Suppressor macrophage treated with lipopolysaccharide for 1 hour (primary cell): Measurements from ENCODE around the gene PCNT.
A peak's percentile ranks its signal among the peaks of the same experiment; 100 is the strongest.

Experiments
- DNase-seq, 3 donors: peaks; one replicate each; pipeline ENCODE4 v3.0.0-alpha.2; 2020 to 2022

The PCNT gene, protein sequence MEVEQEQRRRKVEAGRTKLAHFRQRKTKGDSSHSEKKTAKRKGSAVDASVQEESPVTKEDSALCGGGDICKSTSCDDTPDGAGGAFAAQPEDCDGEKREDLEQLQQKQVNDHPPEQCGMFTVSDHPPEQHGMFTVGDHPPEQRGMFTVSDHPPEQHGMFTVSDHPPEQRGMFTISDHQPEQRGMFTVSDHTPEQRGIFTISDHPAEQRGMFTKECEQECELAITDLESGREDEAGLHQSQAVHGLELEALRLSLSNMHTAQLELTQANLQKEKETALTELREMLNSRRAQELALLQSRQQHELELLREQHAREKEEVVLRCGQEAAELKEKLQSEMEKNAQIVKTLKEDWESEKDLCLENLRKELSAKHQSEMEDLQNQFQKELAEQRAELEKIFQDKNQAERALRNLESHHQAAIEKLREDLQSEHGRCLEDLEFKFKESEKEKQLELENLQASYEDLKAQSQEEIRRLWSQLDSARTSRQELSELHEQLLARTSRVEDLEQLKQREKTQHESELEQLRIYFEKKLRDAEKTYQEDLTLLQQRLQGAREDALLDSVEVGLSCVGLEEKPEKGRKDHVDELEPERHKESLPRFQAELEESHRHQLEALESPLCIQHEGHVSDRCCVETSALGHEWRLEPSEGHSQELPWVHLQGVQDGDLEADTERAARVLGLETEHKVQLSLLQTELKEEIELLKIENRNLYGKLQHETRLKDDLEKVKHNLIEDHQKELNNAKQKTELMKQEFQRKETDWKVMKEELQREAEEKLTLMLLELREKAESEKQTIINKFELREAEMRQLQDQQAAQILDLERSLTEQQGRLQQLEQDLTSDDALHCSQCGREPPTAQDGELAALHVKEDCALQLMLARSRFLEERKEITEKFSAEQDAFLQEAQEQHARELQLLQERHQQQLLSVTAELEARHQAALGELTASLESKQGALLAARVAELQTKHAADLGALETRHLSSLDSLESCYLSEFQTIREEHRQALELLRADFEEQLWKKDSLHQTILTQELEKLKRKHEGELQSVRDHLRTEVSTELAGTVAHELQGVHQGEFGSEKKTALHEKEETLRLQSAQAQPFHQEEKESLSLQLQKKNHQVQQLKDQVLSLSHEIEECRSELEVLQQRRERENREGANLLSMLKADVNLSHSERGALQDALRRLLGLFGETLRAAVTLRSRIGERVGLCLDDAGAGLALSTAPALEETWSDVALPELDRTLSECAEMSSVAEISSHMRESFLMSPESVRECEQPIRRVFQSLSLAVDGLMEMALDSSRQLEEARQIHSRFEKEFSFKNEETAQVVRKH (N-terminal part only)

DNA sequence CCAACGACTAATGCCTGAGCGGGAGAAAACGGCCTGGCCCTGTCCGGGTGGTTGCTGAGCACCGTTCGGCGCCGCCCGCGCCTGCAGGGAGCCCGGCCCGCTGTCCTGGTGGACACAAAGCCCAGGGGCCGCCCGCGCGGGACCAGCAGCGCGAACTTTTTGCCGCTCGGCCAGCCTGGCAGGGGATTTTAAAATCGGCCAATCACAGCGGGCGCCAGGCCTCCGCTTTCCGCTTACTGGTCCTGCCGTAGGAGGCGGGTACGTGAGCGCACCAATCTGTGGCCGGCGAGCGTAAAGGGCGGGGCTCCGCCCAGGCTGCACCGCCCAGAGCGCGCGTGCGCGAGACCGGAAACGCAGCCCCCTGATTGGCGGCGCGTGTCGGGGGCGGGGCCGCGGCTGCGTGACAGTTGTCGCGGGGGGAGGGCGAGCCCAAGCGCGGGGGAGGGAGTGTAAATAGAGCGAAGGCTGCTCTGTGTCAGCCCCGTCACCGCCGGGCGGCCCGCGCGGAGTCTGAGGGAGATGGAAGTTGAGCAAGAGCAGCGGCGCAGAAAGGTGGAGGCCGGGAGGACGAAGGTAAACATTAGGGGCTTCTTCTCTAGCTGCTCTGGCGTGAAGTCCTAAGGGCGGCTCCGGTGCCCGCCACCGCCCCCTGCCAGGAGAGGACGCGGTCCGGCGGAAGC, at the start of gene PCNT, which contains the start of gene C21orf58:
Gene PCNT (plus strand): TSS at position 447 of the 680 bp plus-strand sequence. CDS start 73 bp downstream, at position 520.
Gene C21orf58 (minus strand): TSS at position 161 of the 680 bp plus-strand sequence. CDS start 1,132 bp downstream, outside the sequence.
- DNase-seq = peak; percentile 99 to 100 (median 99)

DNA sequence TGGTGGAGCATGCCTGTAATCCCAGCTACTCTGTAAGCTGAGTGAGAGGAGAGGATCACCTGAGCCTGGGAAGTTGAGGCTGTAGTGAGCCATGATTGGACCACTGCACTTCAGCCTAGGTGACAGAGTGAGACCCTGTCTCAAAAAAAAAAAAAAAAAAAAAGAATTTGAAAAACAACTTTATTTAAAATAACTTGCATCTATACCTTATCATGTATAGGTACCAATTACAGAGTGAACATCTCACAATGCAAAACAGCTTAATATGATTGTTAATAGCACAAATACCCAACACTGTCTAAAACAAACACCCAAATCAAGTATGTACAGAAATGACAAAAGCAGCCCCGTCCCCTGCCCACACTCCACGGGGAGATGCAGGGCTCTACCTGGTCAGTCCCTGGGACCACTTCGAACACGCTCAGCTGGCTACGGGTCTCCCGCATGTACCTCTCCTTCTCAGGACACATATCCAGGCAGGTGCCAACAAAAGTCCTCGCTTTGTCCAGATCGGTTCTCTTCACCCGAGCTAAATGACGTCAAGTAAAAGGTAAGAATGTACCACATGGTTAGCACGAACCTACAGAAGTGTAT, 49.1 kb upstream of the PCNT start:
- no peak for DNase-seq

DNA sequence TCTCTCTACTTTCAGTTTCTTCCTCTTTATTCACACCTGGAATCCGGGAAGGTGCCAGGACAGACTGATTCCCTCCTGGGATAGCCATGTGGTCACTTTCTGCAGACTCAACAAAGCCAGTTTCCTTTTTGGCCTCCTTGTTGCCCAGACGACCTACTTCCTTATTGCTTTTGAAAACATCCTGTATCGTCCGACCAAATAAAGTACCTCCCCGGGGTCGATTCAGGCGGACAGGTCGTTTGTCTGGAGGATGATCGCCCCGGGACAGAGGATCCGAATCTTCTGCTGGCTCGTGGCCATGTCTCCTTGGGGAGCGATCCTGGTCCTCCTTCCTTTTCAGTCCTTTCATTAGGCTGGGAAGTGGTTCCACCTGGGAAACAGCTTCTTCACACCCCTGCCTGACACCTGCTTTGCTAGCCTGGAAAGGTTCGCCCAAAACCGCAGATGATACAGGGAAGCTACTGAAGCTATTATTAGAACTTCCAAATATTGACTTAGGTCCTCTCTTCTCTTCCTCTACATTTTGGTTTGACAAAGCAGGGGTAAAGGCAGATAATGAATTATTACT, 39.8 kb upstream of the PCNT start:
- peak; percentile 23 to 45 (median 30) for DNase-seq

DNA sequence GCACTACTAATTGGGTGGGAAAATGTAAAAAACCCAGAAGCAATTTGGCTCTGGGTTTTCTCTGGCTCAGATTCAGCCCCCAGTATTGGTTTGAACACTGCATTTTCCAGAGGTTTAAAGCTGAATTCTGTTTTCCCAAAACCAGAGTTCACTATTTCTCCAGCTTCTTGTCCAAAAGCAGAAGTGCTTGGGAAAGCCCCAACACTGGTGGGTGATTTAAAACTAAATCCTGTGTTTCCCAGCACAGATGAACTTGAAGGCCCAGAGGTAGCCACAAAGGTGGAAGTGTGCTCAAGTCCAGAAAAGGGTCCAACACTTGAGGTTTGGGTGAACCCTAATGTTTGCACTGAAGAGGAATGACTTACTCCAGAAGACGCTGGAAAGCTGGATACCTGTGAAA, 39.2 kb upstream of the PCNT start:
- peak; percentile 67 to 79 (median 72) for DNase-seq

DNA sequence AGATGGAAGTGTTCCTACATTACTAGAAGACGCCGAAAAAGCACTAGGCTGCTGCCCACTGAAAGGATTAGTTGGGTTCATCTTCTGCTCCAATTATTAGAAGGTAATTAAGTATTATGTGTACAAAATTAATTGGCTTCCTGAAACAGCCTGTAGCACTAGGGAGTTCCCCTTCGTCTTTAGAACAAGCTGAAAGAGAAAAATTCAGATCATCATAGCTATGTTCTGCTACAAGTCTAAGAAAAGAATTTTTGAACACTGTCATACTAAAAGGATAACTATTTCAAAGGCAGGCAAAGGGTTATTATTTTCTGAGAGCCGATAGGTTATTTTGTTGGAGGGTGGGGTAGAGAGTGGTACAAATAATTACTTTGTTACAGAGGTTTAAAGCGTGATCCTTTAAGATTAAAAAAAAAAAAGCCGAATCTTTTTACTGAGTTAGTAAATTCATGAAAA, 38.7 kb upstream of the PCNT start, which contains the start of gene MCM3AP:
Gene MCM3AP (minus strand): TSS at position 406 of the 456 bp plus-strand sequence. CDS start 325 bp downstream, at position 81.
- no peak for DNase-seq

DNA sequence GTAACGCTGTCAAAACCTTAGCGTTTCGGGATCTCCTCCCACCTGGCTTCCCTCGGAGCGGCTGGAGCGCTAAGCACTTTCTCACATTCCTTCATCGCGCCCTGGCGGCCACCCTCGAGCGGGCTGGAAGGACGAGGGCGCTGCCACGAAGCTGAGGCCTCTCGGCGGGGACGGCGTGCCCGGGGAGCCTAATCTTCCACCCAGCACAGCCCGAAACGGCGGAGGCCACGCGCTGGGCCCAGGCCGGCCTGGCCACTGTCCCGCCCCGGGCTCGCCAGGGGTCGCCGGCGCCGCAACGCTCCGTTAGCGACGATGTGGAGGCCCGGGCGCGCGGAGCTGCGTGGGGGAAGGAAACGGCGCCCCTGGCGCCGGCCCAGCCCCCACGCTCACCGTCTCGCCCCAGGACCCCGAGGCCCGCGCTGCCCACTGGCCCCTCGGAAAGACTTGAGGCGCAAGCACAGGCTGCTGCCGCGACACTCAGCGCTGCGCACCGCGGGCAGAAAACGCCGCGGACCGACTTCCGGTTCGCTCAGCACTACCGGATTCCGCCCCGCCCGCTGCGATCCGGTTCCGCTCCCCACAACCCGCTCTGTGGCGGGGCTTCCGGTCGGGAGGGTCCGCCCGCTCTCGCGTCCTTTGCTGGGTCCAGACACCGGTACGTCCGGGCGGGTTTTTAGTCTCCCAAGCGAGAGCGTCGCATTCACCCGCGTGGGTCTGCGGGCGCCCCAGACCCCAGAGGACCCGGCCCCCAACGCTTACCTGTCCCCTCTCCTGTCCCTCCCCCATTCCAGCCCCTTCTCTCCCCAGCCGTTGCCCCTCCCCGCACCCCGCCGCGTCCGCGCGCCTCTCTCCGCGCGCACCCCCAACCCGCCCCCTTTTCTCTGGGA, 38.0 kb upstream of the PCNT start, which contains the start of gene YBEY:
Gene YBEY (plus strand): TSS at position 582 of the 887 bp plus-strand sequence. CDS start 572 bp downstream, outside the sequence.
- peak; percentile 92 to 95 (median 95) for DNase-seq

DNA sequence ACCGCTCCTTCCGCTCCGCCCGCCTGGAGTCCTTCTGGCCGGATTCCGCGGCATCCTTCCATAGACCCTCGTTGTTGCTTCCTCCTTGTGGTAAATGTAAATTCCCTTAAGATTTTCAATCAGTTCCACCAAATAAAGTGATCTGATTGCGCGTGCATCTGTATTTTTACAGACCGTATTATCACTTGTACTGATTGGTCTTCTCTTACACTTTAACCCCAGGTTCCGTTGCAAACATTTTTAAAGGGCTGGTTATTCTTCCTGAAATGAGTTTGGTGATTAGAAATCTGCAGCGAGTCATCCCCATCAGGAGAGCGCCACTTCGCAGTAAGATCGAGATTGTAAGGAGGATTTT, 37.3 kb upstream of the PCNT start:
- peak; percentile 83 to 87 (median 85) for DNase-seq

DNA sequence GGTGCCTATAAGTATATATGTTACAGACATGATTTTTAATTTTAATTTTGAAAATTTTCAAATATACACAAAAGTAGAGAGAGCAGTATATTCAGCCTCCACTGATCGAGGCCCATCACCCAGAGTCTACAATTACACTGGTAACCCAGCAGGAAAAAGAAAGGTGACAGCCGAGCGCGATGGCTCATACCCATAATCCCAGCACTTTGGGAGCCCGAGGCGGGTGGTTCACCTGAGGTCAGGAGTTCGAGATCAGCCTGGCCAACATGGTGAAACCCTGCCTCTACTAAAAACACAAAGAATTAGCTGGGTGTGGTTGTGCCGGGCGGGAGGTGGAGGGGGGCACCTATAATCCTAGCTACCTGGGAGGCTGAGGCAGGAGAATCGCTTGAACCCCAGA, 36.4 kb upstream of the PCNT start:
- DNase-seq = no peak

DNA sequence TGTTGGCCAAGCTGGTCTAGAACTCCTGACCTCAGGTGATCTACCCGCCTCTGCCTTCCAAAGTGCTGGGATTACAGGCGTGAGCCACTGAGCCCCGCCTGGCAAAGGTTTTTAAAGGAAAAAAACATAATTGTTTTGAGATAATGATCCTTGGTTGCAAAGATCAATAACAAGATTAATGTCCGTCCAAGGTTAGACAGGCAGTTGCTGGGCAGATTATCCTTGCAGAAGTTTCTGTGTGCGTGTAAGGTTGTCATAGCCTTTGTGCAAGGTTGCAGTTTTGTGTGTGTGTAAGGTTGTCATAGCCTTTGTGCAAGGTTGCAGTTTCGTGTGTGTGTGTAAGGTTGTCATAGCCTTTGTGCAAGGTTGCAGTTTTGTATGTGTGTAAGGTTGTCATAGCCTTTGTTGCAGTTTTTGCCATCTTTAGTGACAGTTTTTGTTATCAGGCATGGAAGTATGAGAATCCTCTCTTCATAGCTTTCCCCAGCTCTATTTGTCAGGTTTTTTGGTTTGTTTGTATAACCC, 34.2 kb upstream of the PCNT start:
- DNase-seq = no peak

DNA sequence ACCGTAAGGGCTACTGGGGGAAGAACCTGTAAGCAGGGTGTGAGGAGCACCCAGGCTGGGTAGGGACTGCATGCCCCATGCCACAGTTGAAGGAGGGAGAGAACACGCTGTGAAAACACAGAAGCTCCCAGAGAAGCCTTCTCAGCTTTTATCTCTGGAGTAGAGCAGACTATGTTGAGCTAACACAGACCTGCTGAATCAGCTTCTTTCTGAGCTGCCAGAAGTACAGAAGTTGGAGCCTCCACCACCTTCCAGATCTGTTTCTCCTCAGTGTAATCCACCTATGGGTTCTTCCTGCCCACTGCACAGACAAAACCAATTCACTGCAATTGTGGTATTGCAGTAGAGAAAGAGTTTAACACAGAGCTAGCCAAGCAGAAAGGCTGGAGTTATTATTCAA, 32.4 kb upstream of the PCNT start:
- no peak for DNase-seq

DNA sequence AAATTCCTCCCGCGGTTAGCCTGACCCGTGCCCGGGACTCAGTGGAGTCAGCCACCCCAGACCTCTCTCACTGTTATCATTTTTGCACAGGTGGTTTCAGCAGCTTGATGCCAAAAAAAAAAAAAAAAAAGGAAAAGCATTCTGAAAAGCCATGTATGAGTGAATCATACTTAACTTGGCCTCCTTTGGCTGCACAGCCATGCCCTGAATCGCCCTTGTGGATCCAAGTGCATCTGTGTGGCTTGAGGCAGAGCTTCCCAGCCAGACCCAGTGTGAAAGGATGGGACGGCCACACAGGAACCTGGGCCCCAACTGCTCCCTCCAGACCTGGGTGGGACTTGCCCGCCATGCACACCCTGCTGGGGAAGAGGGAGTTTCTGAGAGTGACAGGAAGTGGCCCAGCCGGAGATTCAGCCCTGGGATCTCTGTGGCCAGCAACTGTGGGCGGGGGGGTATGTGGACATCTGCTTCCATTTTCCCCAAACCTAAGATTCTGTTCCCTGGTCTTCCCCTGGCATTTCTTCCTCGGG, 29.2 kb upstream of the PCNT start:
- peak; percentile 78 to 86 (median 80) for DNase-seq

DNA sequence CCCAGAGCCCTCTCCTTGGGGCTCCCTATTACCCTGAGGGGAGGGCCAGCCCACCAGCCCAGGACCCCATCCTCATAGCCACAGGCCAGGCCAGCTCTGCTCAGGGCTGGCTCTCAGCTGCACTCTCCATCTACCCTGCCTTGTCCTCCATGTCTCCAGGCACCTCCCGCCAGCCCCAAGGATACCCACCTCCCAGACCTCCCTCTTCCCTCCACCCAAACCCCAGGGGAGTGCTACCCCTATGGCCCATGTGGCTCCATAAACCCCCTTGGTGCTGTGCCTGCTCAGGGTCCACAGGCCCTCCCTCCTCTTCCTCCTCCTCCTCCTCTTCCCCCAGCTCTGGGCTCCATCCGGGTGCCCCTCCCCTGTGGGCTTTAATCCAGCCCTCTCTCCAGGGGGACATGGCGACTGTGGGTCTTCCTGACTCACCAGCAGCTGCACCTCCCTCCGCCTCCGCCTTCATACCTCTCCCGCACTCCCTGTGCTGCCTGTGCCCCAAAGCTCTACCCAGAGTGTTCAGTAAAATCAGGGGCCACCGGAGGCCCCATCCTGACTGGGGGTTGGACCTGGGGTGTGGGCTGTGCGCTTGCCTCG, 28.7 kb upstream of the PCNT start:
- DNase-seq = no peak

DNA sequence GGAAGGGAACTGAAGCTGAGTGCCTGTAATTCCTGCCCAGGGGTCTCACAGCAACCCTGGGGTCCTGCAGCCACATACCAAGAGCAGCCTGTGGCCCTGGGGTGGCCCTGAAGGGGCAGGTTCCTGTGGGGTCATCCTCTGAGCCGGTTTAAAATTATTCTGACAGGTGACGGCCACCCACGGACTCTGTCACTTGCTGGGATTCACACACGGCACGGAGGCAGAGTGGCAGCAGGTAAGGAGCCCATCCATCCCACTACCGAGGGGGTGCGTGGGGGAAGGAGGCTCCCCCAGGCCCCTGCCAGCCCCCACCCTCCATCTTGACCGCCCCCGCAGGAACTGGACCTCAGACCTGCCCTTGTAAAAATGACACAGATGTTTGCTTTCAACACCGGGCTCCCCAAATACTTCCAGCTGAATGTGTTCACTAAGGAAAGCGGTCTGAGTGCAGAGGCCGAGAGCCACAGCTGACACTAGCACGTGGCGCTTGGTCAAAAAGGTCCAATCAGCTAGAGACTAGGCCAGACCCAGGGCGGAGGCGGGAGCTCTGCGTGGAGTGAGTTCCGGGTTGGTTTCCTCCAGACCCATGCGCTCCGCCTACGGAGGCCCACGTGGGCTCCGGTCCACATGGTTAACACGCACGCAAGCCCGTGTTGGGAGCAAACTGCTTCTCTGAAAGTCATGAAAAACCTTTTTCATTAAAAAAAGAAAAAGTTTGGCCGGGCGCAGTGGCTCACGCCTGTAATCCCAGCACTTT, 27.8 kb upstream of the PCNT start:
- peak; percentile 88 to 94 (median 89) for DNase-seq

DNA sequence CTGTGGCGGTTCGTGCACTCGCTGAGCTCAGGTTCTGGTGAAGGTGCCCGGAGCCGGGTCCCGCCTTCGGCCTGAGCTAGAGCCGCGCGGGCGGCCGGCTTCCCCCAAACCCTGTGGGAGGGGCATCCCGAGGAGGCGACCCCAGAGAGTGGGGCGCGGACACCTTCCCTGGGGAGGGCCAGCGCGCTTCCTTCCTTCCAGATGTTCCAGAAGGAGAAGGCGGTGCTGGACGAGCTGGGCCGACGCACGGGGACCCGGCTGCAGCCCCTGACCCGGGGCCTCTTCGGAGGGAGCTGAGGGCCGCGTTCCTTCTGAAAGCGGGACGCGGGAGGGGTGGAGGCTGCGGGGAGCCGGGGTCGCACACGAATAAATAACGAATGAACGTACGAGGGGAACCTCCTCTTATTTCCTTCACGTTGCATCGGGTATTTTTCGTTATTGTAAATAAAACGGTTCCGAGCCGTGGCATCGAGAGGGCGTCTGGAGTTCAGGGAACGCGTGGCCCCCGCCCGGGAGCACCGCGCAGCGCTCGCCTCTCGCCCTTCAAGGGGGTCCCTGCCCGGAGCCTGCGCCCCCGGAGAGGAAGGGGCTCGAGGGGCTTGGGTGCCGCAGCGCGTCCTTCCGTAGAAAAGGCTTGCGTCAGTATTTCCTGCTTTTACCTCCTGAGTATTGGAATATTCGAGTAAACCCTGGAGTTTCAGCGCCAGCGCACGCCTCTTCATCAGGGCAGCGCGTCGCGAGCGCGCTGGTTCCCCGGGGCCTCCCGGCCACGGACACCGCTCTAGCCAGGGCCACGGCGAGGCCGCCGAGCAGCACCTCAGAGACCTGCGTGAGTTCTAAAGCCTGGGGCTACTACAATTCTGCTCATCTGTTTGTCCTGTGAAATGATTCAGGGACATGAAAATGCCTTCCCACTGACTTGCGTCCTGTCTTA, 26.4 kb upstream of the PCNT start:
- DNase-seq = peak in 1 of 3 donors; percentile 50

DNA sequence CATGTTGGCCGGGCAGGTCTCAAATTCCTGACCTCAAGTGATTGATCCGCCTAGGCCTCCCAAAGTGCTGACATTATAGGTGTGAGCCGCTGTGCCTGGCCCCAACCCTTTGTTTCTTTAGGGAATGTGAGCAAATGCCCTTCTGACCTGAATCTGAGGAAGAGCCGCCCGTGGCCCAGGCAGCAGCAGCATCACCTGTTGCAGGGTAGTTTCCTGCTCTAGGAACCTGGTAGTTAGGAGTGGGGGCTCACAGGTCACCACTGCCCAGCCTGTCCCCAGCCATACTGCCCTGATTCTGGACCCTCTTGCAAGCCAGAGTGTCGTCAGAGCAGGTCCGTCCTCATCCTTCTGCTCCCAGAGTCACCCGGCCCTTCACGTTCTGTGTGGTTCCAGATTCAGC, 24.8 kb upstream of the PCNT start:
- DNase-seq = no peak

DNA sequence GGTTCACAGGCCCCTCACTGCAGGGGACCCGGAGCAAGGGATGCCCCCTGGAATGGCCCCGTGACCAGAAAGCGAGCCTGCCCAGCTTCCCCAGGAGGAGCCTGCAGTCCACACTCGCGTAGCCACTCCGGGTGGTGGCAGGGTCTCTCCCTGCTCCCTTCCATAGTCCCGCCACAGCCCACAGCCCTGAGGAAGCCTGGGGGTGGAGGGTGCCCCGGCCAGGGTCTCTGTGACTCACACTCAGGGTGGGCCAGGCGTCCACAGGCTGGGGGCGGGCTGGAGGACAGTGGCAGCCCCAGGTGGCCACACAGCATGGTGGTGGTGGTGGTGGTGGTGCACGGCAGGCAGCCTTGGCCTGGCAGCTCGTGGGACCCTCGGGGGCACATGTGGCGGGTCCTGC, 22.2 kb upstream of the PCNT start:
- DNase-seq = no peak

DNA sequence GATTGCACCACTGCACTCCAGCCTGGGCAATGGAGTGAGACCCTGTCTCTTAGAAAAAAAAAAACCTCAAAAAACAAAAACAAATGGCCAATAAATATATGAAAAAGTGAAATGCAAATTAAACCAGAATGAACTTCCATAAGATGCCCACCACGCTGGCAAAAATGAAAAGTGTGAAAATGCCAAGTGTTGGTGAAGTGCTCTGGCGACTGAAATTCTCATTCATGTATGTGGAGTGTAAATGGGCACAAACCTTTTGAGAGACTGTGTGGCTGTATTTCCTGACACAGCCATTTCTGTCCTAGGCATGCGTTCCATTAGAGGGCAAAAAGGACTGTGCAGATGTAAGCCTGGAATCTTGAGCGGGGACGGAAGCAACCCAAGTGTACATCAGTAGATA, 19.5 kb upstream of the PCNT start:
- no peak for DNase-seq
